ENCODE results near the gene JAK3.

- TF ChIP-seq CTCF (IDR thresholded peaks at IDR 0.05) (no peak), EHF (CRISPR knock-in tag; IDR thresholded peaks at IDR 0.05) (no peak), MAFK (IDR thresholded peaks at IDR 0.05; ENCODE audit: partially characterized antibody) (no peak), JUNB (IDR thresholded peaks at IDR 0.05) (no peak), REST (IDR thresholded peaks at IDR 0.05) (no peak), CHD4 (IDR thresholded peaks at IDR 0.05; ENCODE audit: borderline replicate concordance) (peak; percentile 74; the same call in 1 of the 2 replicates), MAX (IDR thresholded peaks at IDR 0.05) (peak; percentile 47; the same call in 1 of the 2 replicates), CBX2 (IDR thresholded peaks at IDR 0.05; ENCODE audit: borderline replicate concordance, low read depth) (no peak), HES2 (IDR thresholded peaks at IDR 0.05) (no peak)
Observed at GRCh38 chr19:17829855-17830566, 17.8 kb downstream of the JAK3 start.
